ENCODE data around the gene CCDC110. TPM values are rescaled to one million over a fixed set of nuclear protein-coding genes. Genes with fewer than 3 reads are reported as not detected.

CCDC110 gene
- polyA plus RNA-seq, 1 of the 3 experiments (the other 2 are of a cell fraction), result 0.05 TPM

GRCh38 chr4:185395238-185395955 lies 76.1 kb downstream of the CCDC110 start, which contains the start of gene LRP2BP (continued):
- no peak for TF ChIP-seq REST (IDR thresholded peaks at IDR 0.05; ENCODE audit: low read depth, low read length)
- no peak for TF ChIP-seq FOSL2 (IDR thresholded peaks at IDR 0.05; ENCODE audit: borderline replicate concordance, low read depth)
- peak; percentile 73 for TF ChIP-seq RFX5 (IDR thresholded peaks at IDR 0.05; ENCODE audit: low read length)
- TF ChIP-seq POLR2AphosphoS5 (IDR thresholded peaks at IDR 0.05; ENCODE audit: low read depth, low read length), result peak; percentile 58; the same call in 1 of the 2 replicates
- TF ChIP-seq CHD2 (IDR thresholded peaks at IDR 0.05; ENCODE audit: low read length, partially characterized antibody), result no peak
- no peak for TF ChIP-seq PBX3 (IDR thresholded peaks at IDR 0.05)
- TF ChIP-seq MXI1 (IDR thresholded peaks at IDR 0.05; ENCODE audit: low read depth, low read length), result peak; percentile 41; the same call in 1 of the 2 replicates

Small RNA genes lying within 50 kb of the gene (small RNA-seq; reads per million reads assigned to genes)
- 0 reads per million in 7 experiments for gene RF00019

Other genes with a start within 250 kb of the CCDC110 start
- 0.30 and 0.52 TPM in 2 replicates for gene LRP2BP, start 75.8 kb downstream of the CCDC110 start, polyA plus RNA-seq (2012; rRNA removed)
- gene ANKRD37, start 74.9 kb downstream of the CCDC110 start, polyA plus RNA-seq (2012; rRNA removed), result 10.1 and 11.6 TPM in 2 replicates
- gene UFSP2, start 45.8 kb downstream of the CCDC110 start, polyA plus RNA-seq (2012; rRNA removed), result 15.5 and 17.6 TPM in 2 replicates
- 0.08 and 0.58 TPM in 2 replicates for gene PDLIM3, start 63.8 kb upstream of the CCDC110 start, polyA plus RNA-seq (2012; rRNA removed)